ENCODE measurements around the gene TAOK2.
"Not testable (repeated sequence)": the region's sequence is repeated elsewhere in the genome, so short reads cannot be mapped to it uniquely, and the experiment has no call there.

TAOK2 gene

DNA sequence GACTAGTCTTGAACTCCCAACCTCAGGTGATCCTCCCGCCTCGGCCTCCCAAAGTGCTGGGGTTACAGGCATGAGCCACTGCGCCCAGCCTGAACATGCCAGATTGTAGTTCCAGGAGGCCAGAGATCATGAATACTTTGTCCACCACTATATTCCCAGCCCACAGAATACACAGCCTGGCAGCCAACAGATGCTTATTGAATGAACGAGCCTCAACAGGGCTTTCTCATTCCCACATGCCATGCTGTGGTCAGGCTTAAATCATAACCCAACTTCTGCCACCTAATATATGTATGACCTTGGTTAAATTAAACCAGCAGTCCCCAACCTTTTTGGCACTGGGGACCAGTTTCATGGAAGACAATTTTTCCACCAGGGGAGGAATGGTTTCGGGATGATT, 14.9 kb upstream of the TAOK2 start:
- H2BK5ac ChIP-seq (ENCODE audit: low read depth, low read length, poor library complexity), result no peak overlapping the region
- DNase-seq, result no peak
- WGBS (ENCODE audit: extremely low coverage, insufficient coverage, insufficient read length), result no CpG with 5 or more reads among the region's 5 CpGs

DNA sequence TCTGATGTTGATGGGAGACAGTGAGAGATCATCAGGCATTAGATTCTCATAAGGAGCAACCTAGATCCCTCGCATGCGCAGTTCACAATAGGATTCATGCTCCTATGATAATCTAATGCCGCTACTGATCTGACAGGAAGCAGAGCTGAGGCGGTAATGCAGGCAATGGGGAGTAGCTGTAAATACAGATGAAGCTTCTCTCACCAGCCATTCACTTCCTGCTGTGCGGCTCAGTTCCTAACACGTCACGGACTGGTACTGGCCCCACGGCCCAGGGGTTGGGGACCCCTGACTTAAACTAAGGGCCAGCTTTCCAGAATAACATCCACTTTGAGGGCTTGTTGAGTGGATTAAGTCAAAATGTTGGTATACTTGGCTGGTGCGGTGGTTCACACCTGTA, 14.4 kb upstream of the TAOK2 start:
- no peak overlapping the region for H3K4me2 ChIP-seq (ENCODE audit: low read length)
- no peak overlapping the region for H2AK5ac ChIP-seq (ENCODE audit: low read length)
- peaks cover 3 to 8% of the 10 kb centered on the region in 2 experiments for H3K4me1 ChIP-seq (ENCODE audit: control insufficient read depth in 1 of 2, insufficient read depth in 2 of 2, low read length in 2 of 2)
- peaks cover 6% of the 10 kb centered on the region for H3K79me2 ChIP-seq (ENCODE audit: control insufficient read depth, insufficient read depth, low read length, poor library complexity)
- H4K91ac ChIP-seq (ENCODE audit: low read depth, low read length), result no peak overlapping the region
- no peak overlapping the region for H2BK120ac ChIP-seq (ENCODE audit: insufficient read depth, low read length, poor library complexity)
- no peak overlapping the region for H3K9ac ChIP-seq (ENCODE audit: low read length)
- H3K36me3 ChIP-seq (ENCODE audit: control insufficient read depth in 1 of 2, insufficient read depth in 2 of 2, low read length in 2 of 2), result peaks cover 0 to 3% of the 10 kb centered on the region in 2 experiments
- H3K4ac ChIP-seq (ENCODE audit: low read depth, low read length), result no peak overlapping the region
- no peak overlapping the region for H3K18ac ChIP-seq (ENCODE audit: low read length)
- no peak overlapping the region for H2BK5ac ChIP-seq (ENCODE audit: low read depth, low read length, poor library complexity)
- H4K8ac ChIP-seq (ENCODE audit: low read depth, low read length), result no peak overlapping the region
- no CpG with 5 or more reads among the region's 9 CpGs for WGBS (ENCODE audit: extremely low coverage, insufficient coverage, insufficient read length)
- no peaks in the 10 kb centered on the region for H3K27me3 ChIP-seq (ENCODE audit: insufficient read depth, low read length)
- H3K9me3 ChIP-seq (ENCODE audit: insufficient read depth, low read depth, low read length), result no peaks in the 10 kb centered on the region
- peaks cover 15% of the 10 kb centered on the region for H3K79me1 ChIP-seq (ENCODE audit: low read length)
- no peak for DNase-seq
- no peak overlapping the region for H4K12ac ChIP-seq (ENCODE audit: low read depth, low read length)
- H3K23ac ChIP-seq (ENCODE audit: low read length), result no peak overlapping the region
- no peak overlapping the region for H3K4me3 ChIP-seq (ENCODE audit: low read depth, low read length)
- no peak overlapping the region for H3K14ac ChIP-seq (ENCODE audit: low read length)
- H2AFZ ChIP-seq (ENCODE audit: insufficient read depth, low read length, poor library complexity), result no peak overlapping the region
- no peak overlapping the region for H2BK12ac ChIP-seq (ENCODE audit: low read length)
- no peak overlapping the region for H3K27ac ChIP-seq (ENCODE audit: low read depth, low read length)

More for the DNA sequence above, 14.9 kb upstream of the TAOK2 start:
- H3K4me3 ChIP-seq (ENCODE audit: low read depth, low read length), result no peak overlapping the region
- H3K36me3 ChIP-seq (ENCODE audit: control insufficient read depth in 1 of 2, insufficient read depth in 2 of 2, low read length in 2 of 2), result peaks cover 0 to 3% of the 10 kb centered on the region in 2 experiments
- no peak overlapping the region for H3K4ac ChIP-seq (ENCODE audit: low read depth, low read length)
- H2BK12ac ChIP-seq (ENCODE audit: low read length), result no peak overlapping the region
- no peak overlapping the region for H2AFZ ChIP-seq (ENCODE audit: insufficient read depth, low read length, poor library complexity)
- H3K4me1 ChIP-seq (ENCODE audit: control insufficient read depth in 1 of 2, insufficient read depth in 2 of 2, low read length in 2 of 2), result peaks cover 3 to 8% of the 10 kb centered on the region in 2 experiments
- H4K91ac ChIP-seq (ENCODE audit: low read depth, low read length), result no peak overlapping the region
- H3K4me2 ChIP-seq (ENCODE audit: low read length), result no peak overlapping the region
- H3K79me1 ChIP-seq (ENCODE audit: low read length), result peaks cover 15% of the 10 kb centered on the region
- no peaks in the 10 kb centered on the region for H3K27me3 ChIP-seq (ENCODE audit: insufficient read depth, low read length)
- no peak overlapping the region for H3K9ac ChIP-seq (ENCODE audit: low read length)
- H2AK5ac ChIP-seq (ENCODE audit: low read length), result no peak overlapping the region
- no peak overlapping the region for H3K18ac ChIP-seq (ENCODE audit: low read length)
- no peak overlapping the region for H3K27ac ChIP-seq (ENCODE audit: low read depth, low read length)
- no peaks in the 10 kb centered on the region for H3K9me3 ChIP-seq (ENCODE audit: insufficient read depth, low read depth, low read length)
- H4K8ac ChIP-seq (ENCODE audit: low read depth, low read length), result no peak overlapping the region
- no peak overlapping the region for H2BK120ac ChIP-seq (ENCODE audit: insufficient read depth, low read length, poor library complexity)
- no peak overlapping the region for H3K14ac ChIP-seq (ENCODE audit: low read length)
- H3K23ac ChIP-seq (ENCODE audit: low read length), result no peak overlapping the region
- no peak overlapping the region for H4K12ac ChIP-seq (ENCODE audit: low read depth, low read length)
- H3K79me2 ChIP-seq (ENCODE audit: control insufficient read depth, insufficient read depth, low read length, poor library complexity), result peaks cover 6% of the 10 kb centered on the region

DNA sequence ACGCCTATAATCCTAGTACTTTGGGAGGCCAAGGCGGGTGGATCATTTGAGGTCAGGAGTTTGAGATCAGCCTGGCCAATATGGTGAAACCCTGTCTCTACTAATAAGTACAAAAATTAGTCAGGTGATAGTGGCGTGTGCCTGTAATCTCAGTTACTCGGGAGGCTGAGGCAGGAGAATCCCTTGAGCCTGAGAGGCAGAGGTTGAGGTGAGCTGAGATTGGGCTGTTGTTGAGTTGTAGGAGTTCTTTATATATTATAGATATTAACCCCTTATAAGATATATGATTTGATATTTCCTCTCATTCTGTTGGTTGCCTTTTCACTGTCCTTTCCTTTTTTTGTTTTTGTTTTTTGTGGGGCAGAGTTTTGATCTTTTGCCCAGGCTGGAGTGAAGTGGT, 13.8 kb upstream of the TAOK2 start:
- H4K91ac ChIP-seq (ENCODE audit: low read depth, low read length); H4K8ac ChIP-seq (ENCODE audit: low read depth, low read length); H3K9me3 ChIP-seq (ENCODE audit: insufficient read depth, low read depth, low read length); H3K4ac ChIP-seq (ENCODE audit: low read depth, low read length); H3K18ac ChIP-seq (ENCODE audit: low read length); H2AFZ ChIP-seq (ENCODE audit: insufficient read depth, low read length, poor library complexity); H3K14ac ChIP-seq (ENCODE audit: low read length); DNase-seq; H2AK5ac ChIP-seq (ENCODE audit: low read length); H2BK5ac ChIP-seq (ENCODE audit: low read depth, low read length, poor library complexity); H2BK120ac ChIP-seq (ENCODE audit: insufficient read depth, low read length, poor library complexity); H3K36me3 ChIP-seq (ENCODE audit: control insufficient read depth in 1 of 2, insufficient read depth in 2 of 2, low read length in 2 of 2); H4K12ac ChIP-seq (ENCODE audit: low read depth, low read length); H3K4me1 ChIP-seq (ENCODE audit: control insufficient read depth in 1 of 2, insufficient read depth in 2 of 2, low read length in 2 of 2); H3K4me2 ChIP-seq (ENCODE audit: low read length); H2BK12ac ChIP-seq (ENCODE audit: low read length); H3K27me3 ChIP-seq (ENCODE audit: insufficient read depth, low read length); H3K9ac ChIP-seq (ENCODE audit: low read length); H3K27ac ChIP-seq (ENCODE audit: low read depth, low read length); H3K4me3 ChIP-seq (ENCODE audit: low read depth, low read length); H3K79me2 ChIP-seq (ENCODE audit: control insufficient read depth, insufficient read depth, low read length, poor library complexity); H3K23ac ChIP-seq (ENCODE audit: low read length): not testable (repeated sequence)
- H3K79me1 ChIP-seq (ENCODE audit: low read length), result peaks cover 15% of the 10 kb centered on the region
- no CpG with 5 or more reads among the region's 4 CpGs for WGBS (ENCODE audit: extremely low coverage, insufficient coverage, insufficient read length)

DNA sequence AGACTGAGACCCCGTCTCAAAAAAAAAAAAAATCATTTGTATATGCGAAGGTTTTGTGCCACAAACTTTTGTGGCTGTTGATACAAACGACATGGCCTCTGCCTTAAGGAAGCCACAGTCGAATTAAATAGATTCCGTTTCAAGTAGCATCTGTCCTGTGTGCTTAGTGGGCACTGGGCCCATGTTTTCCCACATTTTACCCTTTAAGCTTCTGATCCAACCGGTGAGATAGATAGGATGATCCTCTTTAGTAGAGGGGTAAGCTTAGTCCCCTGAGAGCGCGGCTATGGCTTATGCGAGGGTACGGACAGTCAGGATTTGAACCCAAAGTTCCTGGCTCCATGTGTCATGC, 12.6 kb upstream of the TAOK2 start:
- no peak overlapping the region for H3K4ac ChIP-seq (ENCODE audit: low read depth, low read length)
- no peak overlapping the region for H2BK120ac ChIP-seq (ENCODE audit: insufficient read depth, low read length, poor library complexity)
- H3K14ac ChIP-seq (ENCODE audit: low read length), result no peak overlapping the region
- H4K8ac ChIP-seq (ENCODE audit: low read depth, low read length), result peak overlapping the region; percentile 88
- no peak overlapping the region for H3K4me3 ChIP-seq (ENCODE audit: low read depth, low read length)
- H3K23ac ChIP-seq (ENCODE audit: low read length), result no peak overlapping the region
- H3K79me1 ChIP-seq (ENCODE audit: low read length), result peaks cover 15% of the 10 kb centered on the region
- peaks cover 3 to 8% of the 10 kb centered on the region in 2 experiments for H3K4me1 ChIP-seq (ENCODE audit: control insufficient read depth in 1 of 2, insufficient read depth in 2 of 2, low read length in 2 of 2)
- H3K27me3 ChIP-seq (ENCODE audit: insufficient read depth, low read length), result no peaks in the 10 kb centered on the region
- H2AK5ac ChIP-seq (ENCODE audit: low read length), result no peak overlapping the region
- peak overlapping the region; percentile 79 for H3K18ac ChIP-seq (ENCODE audit: low read length)
- peak overlapping the region; percentile 71 for H4K91ac ChIP-seq (ENCODE audit: low read depth, low read length)
- H3K27ac ChIP-seq (ENCODE audit: low read depth, low read length), result no peak overlapping the region
- H3K9me3 ChIP-seq (ENCODE audit: insufficient read depth, low read depth, low read length), result no peaks in the 10 kb centered on the region
- WGBS (ENCODE audit: extremely low coverage, insufficient coverage, insufficient read length), result no CpG with 5 or more reads among the region's 10 CpGs
- no peak overlapping the region for H2BK12ac ChIP-seq (ENCODE audit: low read length)
- peak overlapping the region; percentile 76 for H4K12ac ChIP-seq (ENCODE audit: low read depth, low read length)
- H3K4me2 ChIP-seq (ENCODE audit: low read length), result peak overlapping the region; percentile 60
- DNase-seq, result no peak
- H3K36me3 ChIP-seq (ENCODE audit: control insufficient read depth in 1 of 2, insufficient read depth in 2 of 2, low read length in 2 of 2), result peaks cover 0 to 3% of the 10 kb centered on the region in 2 experiments
- no peak overlapping the region for H3K9ac ChIP-seq (ENCODE audit: low read length)
- no peak overlapping the region for H2BK5ac ChIP-seq (ENCODE audit: low read depth, low read length, poor library complexity)
- peaks cover 6% of the 10 kb centered on the region for H3K79me2 ChIP-seq (ENCODE audit: control insufficient read depth, insufficient read depth, low read length, poor library complexity)
- H2AFZ ChIP-seq (ENCODE audit: insufficient read depth, low read length, poor library complexity), result no peak overlapping the region
